ENCODE measurements around the gene GPC5. TPM values are rescaled to one million over a fixed set of nuclear protein-coding genes. Genes with fewer than 3 reads are reported as not detected.

Gene GPC5
- total RNA-seq, 1 donor from 2014 or later = 10.2 TPM

GRCh38 chr13:92225861-92226260 lies 827.4 kb downstream of the GPC5 start:
- DNase-seq = no peak
- Mint-ChIP-seq H3K4me3 (ENCODE audit: unreplicated experiment) (no peak overlapping the region), H3K27ac (ENCODE audit: unreplicated experiment) (no peak overlapping the region), H3K9me3 (ENCODE audit: unreplicated experiment) (no peaks in the 10 kb centered on the region), H3K27me3 (ENCODE audit: unreplicated experiment) (no peaks in the 10 kb centered on the region), H3K36me3 (ENCODE audit: unreplicated experiment) (no peaks in the 10 kb centered on the region), H3K4me1 (ENCODE audit: low read depth, unreplicated experiment) (no peaks in the 10 kb centered on the region)
- TF ChIP-seq CTCF (IDR thresholded peaks at IDR 0.05; ENCODE audit: partially characterized antibody, unreplicated experiment) = no peak

- no peaks in the 10 kb centered on the region for H3K36me3 Mint-ChIP-seq (ENCODE audit: unreplicated experiment)
These were observed 834.5 kb downstream of the GPC5 start for GRCh38 chr13:92232871-92233270.

GRCh38 chr13:92251671-92252210 lies 853.3 kb downstream of the GPC5 start:
- Mint-ChIP-seq H3K36me3 (ENCODE audit: unreplicated experiment) (no peaks in the 10 kb centered on the region), H3K4me1 (ENCODE audit: low read depth, unreplicated experiment) (no peaks in the 10 kb centered on the region), H3K4me3 (ENCODE audit: unreplicated experiment) (no peak overlapping the region), H3K27ac (ENCODE audit: unreplicated experiment) (no peak overlapping the region), H3K9me3 (ENCODE audit: unreplicated experiment) (no peaks in the 10 kb centered on the region), H3K27me3 (ENCODE audit: unreplicated experiment) (no peaks in the 10 kb centered on the region)
- TF ChIP-seq CTCF (IDR thresholded peaks at IDR 0.05; ENCODE audit: partially characterized antibody, unreplicated experiment) = no peak
- no peak for DNase-seq

More at GRCh38 chr13:92232871-92233270, 834.5 kb downstream of the GPC5 start:
- H3K4me3 Mint-ChIP-seq (ENCODE audit: unreplicated experiment) = no peak overlapping the region
- H3K9me3 Mint-ChIP-seq (ENCODE audit: unreplicated experiment) = no peaks in the 10 kb centered on the region
- no peak for DNase-seq
- no peak overlapping the region for H3K27ac Mint-ChIP-seq (ENCODE audit: unreplicated experiment)
- no peaks in the 10 kb centered on the region for H3K4me1 Mint-ChIP-seq (ENCODE audit: low read depth, unreplicated experiment)
- H3K27me3 Mint-ChIP-seq (ENCODE audit: unreplicated experiment) = no peaks in the 10 kb centered on the region
- no peak for TF ChIP-seq CTCF (IDR thresholded peaks at IDR 0.05; ENCODE audit: partially characterized antibody, unreplicated experiment)

- no peaks in the 10 kb centered on the region for H3K9me3 Mint-ChIP-seq (ENCODE audit: unreplicated experiment)
These were observed 857.1 kb downstream of the GPC5 start for GRCh38 chr13:92255526-92255925.

More at GRCh38 chr13:92255526-92255925, 857.1 kb downstream of the GPC5 start:
- no peak for DNase-seq
- no peaks in the 10 kb centered on the region for H3K36me3 Mint-ChIP-seq (ENCODE audit: unreplicated experiment)
- no peak overlapping the region for H3K27ac Mint-ChIP-seq (ENCODE audit: unreplicated experiment)
- no peak for TF ChIP-seq CTCF (IDR thresholded peaks at IDR 0.05; ENCODE audit: partially characterized antibody, unreplicated experiment)
- H3K27me3 Mint-ChIP-seq (ENCODE audit: unreplicated experiment) = no peaks in the 10 kb centered on the region
- H3K4me1 Mint-ChIP-seq (ENCODE audit: low read depth, unreplicated experiment) = peaks cover 5% of the 10 kb centered on the region
- H3K4me3 Mint-ChIP-seq (ENCODE audit: unreplicated experiment) = no peak overlapping the region

All from glutamatergic neuron (in vitro differentiated cells).